Testis (tissue), 2 donors: ENCODE measurements around the gene PPHLN1.

Experiments
- POLR2A ChIP-seq: fragments of 450-650 bp; IDR thresholded peaks from one replicate; pipeline ENCODE4 v1.6.1; 2017; ENCODE audit warnings: antibody characterized with exemption, mild to moderate bottlenecking, moderate library complexity
- TF ChIP-seq, protein P1 (sequence below), 3 experiments: fragments of 450-650 bp in 2 of 3; fragments of 200-600 bp in 1 of 3; sonication (generic) in 1 of 3; IDR thresholded peaks; one replicate each; pipeline ENCODE4 v1.5.1; 2016 to 2019; ENCODE audit warnings: antibody characterized with exemption in 3 of 3, mild to moderate bottlenecking in 2 of 3, moderate library complexity in 1 of 3

DNA sequence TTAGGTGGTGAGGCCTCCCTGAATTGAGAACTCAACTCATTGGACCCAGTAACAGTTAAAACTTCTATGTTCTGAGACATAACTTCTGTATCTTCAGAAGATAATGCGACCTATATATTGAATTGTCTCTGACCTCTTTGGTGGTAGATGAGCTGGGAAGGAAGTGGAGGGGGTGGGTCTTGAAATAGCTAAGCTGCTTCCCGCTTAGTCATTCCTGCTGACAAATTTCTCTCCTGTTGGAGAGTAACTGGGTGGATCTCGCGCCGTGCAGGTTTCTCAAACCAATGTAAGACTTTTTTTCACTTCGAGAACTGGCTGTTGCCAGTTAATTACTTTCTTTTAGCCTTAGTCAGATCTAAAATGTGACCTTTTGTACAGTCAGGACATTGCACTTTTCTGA is 100.8 kb downstream of the PPHLN1 start:
- TF ChIP-seq, protein P1, sequence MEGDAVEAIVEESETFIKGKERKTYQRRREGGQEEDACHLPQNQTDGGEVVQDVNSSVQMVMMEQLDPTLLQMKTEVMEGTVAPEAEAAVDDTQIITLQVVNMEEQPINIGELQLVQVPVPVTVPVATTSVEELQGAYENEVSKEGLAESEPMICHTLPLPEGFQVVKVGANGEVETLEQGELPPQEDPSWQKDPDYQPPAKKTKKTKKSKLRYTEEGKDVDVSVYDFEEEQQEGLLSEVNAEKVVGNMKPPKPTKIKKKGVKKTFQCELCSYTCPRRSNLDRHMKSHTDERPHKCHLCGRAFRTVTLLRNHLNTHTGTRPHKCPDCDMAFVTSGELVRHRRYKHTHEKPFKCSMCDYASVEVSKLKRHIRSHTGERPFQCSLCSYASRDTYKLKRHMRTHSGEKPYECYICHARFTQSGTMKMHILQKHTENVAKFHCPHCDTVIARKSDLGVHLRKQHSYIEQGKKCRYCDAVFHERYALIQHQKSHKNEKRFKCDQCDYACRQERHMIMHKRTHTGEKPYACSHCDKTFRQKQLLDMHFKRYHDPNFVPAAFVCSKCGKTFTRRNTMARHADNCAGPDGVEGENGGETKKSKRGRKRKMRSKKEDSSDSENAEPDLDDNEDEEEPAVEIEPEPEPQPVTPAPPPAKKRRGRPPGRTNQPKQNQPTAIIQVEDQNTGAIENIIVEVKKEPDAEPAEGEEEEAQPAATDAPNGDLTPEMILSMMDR (IDR thresholded peaks at IDR 0.05): no peak
- TF ChIP-seq POLR2A: no peak
